Bronchial epithelial cell (primary cell): Measurements from ENCODE around the gene PTPN3. TPM values are rescaled to one million over a fixed set of nuclear protein-coding genes. Genes with fewer than 3 reads are reported as not detected.

Source experiments
- DNase-seq: peaks from one replicate; pipeline ENCODE4 v3.0.0-alpha.2; 2010; ENCODE audit warnings: low read depth
- FAIRE-seq: peaks from 2 replicates; lab custom pipeline; 2011; peaks lifted over from hg19 to GRCh38; lab: Jason Lieb, UNC
- H3K27me3 ChIP-seq: 2 replicates; pipeline ENCODE4 v1.5.1; 2011; ENCODE audit warnings: low read length; ENCODE audit not compliant: control insufficient read depth, insufficient read depth
- H3K36me3 ChIP-seq: 2 replicates; pipeline ENCODE4 v1.5.1; 2011; ENCODE audit warnings: low read length; ENCODE audit not compliant: control insufficient read depth, insufficient read depth
- H3K4me3 ChIP-seq: 2 replicates; pipeline ENCODE4 v1.5.1; 2011; ENCODE audit warnings: mild to moderate bottlenecking, low read depth, low read length, control low read depth
- total RNA-seq: library from RNA; depleted of rRNA; stranded (reverse); fragments of >200 nt; gene quantifications from 2 replicates; pipeline ENCODE4 v1.2.1, GENCODE V29; 2014
- TF ChIP-seq, protein P1 (sequence below): IDR thresholded peaks from 2 replicates; pipeline ENCODE4 v1.5.1; 2011; ENCODE audit warnings: mild to moderate bottlenecking, moderate library complexity, low read length, control low read depth, inconsistent platforms; ENCODE audit not compliant: insufficient read depth, severe bottlenecking

PTPN3 gene
- total RNA-seq, 1 donor from 2014 or later = 14.2 TPM

GRCh38 chr9:109519366-109519765, 21.3 kb upstream of the PTPN3 start:
- Histone ChIP-seq H3K36me3 (no peaks in the 10 kb centered on the region), H3K27me3 (no peaks in the 10 kb centered on the region), H3K4me3 (no peak overlapping the region)
- DNase-seq (no peak), FAIRE-seq (no peak)
- TF ChIP-seq, protein P1, sequence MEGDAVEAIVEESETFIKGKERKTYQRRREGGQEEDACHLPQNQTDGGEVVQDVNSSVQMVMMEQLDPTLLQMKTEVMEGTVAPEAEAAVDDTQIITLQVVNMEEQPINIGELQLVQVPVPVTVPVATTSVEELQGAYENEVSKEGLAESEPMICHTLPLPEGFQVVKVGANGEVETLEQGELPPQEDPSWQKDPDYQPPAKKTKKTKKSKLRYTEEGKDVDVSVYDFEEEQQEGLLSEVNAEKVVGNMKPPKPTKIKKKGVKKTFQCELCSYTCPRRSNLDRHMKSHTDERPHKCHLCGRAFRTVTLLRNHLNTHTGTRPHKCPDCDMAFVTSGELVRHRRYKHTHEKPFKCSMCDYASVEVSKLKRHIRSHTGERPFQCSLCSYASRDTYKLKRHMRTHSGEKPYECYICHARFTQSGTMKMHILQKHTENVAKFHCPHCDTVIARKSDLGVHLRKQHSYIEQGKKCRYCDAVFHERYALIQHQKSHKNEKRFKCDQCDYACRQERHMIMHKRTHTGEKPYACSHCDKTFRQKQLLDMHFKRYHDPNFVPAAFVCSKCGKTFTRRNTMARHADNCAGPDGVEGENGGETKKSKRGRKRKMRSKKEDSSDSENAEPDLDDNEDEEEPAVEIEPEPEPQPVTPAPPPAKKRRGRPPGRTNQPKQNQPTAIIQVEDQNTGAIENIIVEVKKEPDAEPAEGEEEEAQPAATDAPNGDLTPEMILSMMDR = no peak

DNA sequence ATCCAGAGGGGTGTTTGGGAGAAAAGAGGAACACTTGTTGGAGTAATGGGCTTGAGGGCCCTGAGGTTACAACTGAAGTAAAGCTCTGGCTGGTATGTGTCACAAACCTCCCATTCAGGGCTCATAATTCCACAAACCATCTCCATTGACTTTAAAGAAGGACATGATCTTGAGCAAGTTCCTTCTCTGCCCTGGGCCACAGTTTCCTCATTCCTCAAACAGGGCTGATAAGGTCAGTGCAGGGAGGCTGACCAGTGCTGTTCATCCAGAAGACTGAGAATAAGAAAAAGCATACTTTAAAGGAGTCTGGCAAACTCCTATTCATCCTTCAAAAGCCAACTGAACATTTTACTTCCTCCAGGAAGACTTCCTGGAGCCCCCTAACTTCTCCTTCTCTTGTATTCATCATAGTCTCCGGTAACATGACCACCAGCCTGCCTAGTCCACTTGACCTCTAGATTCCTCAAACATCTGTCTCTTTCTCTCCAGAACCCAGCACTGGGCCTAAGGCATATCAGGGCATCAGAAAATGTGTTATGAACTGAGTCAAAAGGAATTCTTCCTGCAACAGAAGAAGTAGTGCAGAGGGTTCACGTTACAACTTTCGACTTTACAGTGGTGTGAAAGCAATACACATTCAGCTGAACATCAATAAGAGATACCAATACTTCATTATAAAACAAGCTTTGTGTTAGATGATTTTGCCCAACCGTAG, 20.7 kb upstream of the PTPN3 start:
- Histone ChIP-seq H3K4me3 (no peak overlapping the region), H3K27me3 (no peaks in the 10 kb centered on the region), H3K36me3 (no peaks in the 10 kb centered on the region)
- TF ChIP-seq, protein P1 = no peak
- FAIRE-seq (no peak), DNase-seq (no peak)

GRCh38 chr9:109517901-109518377, 19.8 kb upstream of the PTPN3 start:
- FAIRE-seq (no peak), DNase-seq (no peak)
- no peak overlapping the region for H3K4me3 ChIP-seq
- H3K36me3 ChIP-seq = no peaks in the 10 kb centered on the region
- TF ChIP-seq, protein P1 = no peak
- H3K27me3 ChIP-seq = no peaks in the 10 kb centered on the region

- no peak for DNase-seq
- Histone ChIP-seq H3K36me3 (no peaks in the 10 kb centered on the region), H3K4me3 (no peak overlapping the region), H3K27me3 (no peaks in the 10 kb centered on the region)
- TF ChIP-seq, protein P1 = no peak
- FAIRE-seq = no peak
These were observed 15.8 kb upstream of the PTPN3 start for GRCh38 chr9:109513871-109514270.

GRCh38 chr9:109512170-109512756, 14.2 kb upstream of the PTPN3 start:
- Histone ChIP-seq H3K36me3 (no peaks in the 10 kb centered on the region), H3K4me3 (no peak overlapping the region), H3K27me3 (no peaks in the 10 kb centered on the region)
- FAIRE-seq (no peak), DNase-seq (no peak)
- TF ChIP-seq, protein P1 = no peak
